IMR-90 (cell line): ENCODE data around the gene C16orf74. TPM values are rescaled to one million over a fixed set of nuclear protein-coding genes. Genes with fewer than 3 reads are reported as not detected.

ENCODE experiments used
- ATAC-seq: fragments of 200-7000 bp; cut with Tn5 transposase; 2 replicates; pipeline ENCODE4 v1.9.1; 2020; ENCODE audit warnings: low read depth, mild to moderate bottlenecking, moderate library complexity
- BruUV-seq: library from RNA; stranded (reverse); fragments of 400-500 nt; replicated peaks from 2 replicates; lab custom pipeline; 2021; lab: Mats Ljungman, UMichigan
- CTCF ChIA-PET: fragments of 300-600 bp; formaldehyde crosslinking; extraction: SDS; loops from one replicate; lab custom pipeline; 2021; ENCODE audit warnings: antibody characterized with exemption; lab: Yijun Ruan, JAX
- POLR2A ChIA-PET: fragments of 300-600 bp; sonication (Branson Sonifier 250); formaldehyde crosslinking; loops from one replicate; lab custom pipeline; 2022; ENCODE audit warnings: antibody characterized with exemption; ENCODE audit not compliant: unreplicated experiment; lab: Charles Lee
- DNase-seq: peaks from one replicate; pipeline ENCODE4 v3.0.0; 2013
- H2AFZ ChIP-seq: replicated peaks from 2 replicates; pipeline ENCODE3; 2013; ENCODE audit warnings: low read length, mild to moderate bottlenecking; ENCODE audit not compliant: poor library complexity
- H2AK5ac ChIP-seq: 2 replicates; pipeline ENCODE4 v1.6.1; 2013; ENCODE audit warnings: low read depth, low read length, inconsistent platforms
- H2AK9ac ChIP-seq: replicated peaks from 2 replicates; pipeline ENCODE3; 2013; ENCODE audit warnings: mild to moderate bottlenecking, low read depth, low read length, moderate library complexity; ENCODE audit not compliant: poor library complexity
- H2BK120ac ChIP-seq: 2 replicates; pipeline ENCODE4 v1.6.1; 2013; ENCODE audit warnings: low read depth, low read length, inconsistent platforms
- H2BK15ac ChIP-seq: 3 replicates; pipeline ENCODE4 v1.6.1; 2013; ENCODE audit warnings: low read depth, low read length, inconsistent platforms
- H2BK20ac ChIP-seq: 2 replicates; pipeline ENCODE4 v1.6.1; 2013; ENCODE audit warnings: low read depth, mild to moderate bottlenecking, inconsistent platforms, low read length, moderate library complexity
- H2BK5ac ChIP-seq: 2 replicates; pipeline ENCODE4 v1.6.1; 2013; ENCODE audit warnings: mild to moderate bottlenecking, low read depth, low read length, inconsistent platforms; ENCODE audit not compliant: poor library complexity, severe bottlenecking
- H3K14ac ChIP-seq: replicated peaks from 2 replicates; pipeline ENCODE4 v1.6.1; 2013; ENCODE audit warnings: low read depth, low read length, inconsistent platforms
- H3K18ac ChIP-seq: 2 replicates; pipeline ENCODE4 v1.6.1; 2013; ENCODE audit warnings: low read depth, low read length, control low read depth
- H3K23ac ChIP-seq: 2 replicates; pipeline ENCODE4 v1.6.1; 2013; ENCODE audit warnings: low read depth, low read length, inconsistent platforms
- H3K27ac ChIP-seq: 2 replicates; pipeline ENCODE4 v1.5.1; 2013; ENCODE audit warnings: mild to moderate bottlenecking, control low read depth, low read length; ENCODE audit not compliant: insufficient read depth
- H3K27me3 ChIP-seq: 2 replicates; pipeline ENCODE4 v1.6.1; 2013; ENCODE audit warnings: low read length; ENCODE audit not compliant: control insufficient read depth, insufficient read depth
- H3K36me3 ChIP-seq: 2 replicates; pipeline ENCODE4 v1.6.1; 2013; ENCODE audit warnings: low read length, mixed read lengths; ENCODE audit not compliant: control insufficient read depth, insufficient read depth
- H3K4ac ChIP-seq: 2 replicates; pipeline ENCODE4 v1.6.1; 2013; ENCODE audit warnings: low read depth, low read length, inconsistent platforms
- H3K4me1 ChIP-seq: 2 replicates; pipeline ENCODE4 v1.6.1; 2013; ENCODE audit warnings: low read length, mixed read lengths; ENCODE audit not compliant: control insufficient read depth, insufficient read depth
- H3K4me2 ChIP-seq: 2 replicates; pipeline ENCODE4 v1.6.1; 2013; ENCODE audit warnings: low read depth, mild to moderate bottlenecking, control low read depth, low read length, moderate library complexity
- H3K4me3 ChIP-seq: 2 replicates; pipeline ENCODE4 v1.5.1; 2013; ENCODE audit warnings: low read depth, mild to moderate bottlenecking, control low read depth, low read length, moderate library complexity; ENCODE audit not compliant: insufficient read depth
- H3K56ac ChIP-seq: 2 replicates; pipeline ENCODE4 v1.6.1; 2013; ENCODE audit warnings: low read length, inconsistent platforms; ENCODE audit not compliant: insufficient read depth; ENCODE audit errors: extremely low read depth
- H3K79me1 ChIP-seq, 2 experiments: 2 replicates each; pipeline ENCODE4 v1.6.1; 2013; ENCODE audit warnings: low read length in 2 of 2, inconsistent platforms in 1 of 2, low read depth in 1 of 2
- H3K9ac ChIP-seq: 2 replicates; pipeline ENCODE4 v1.6.1; 2013; ENCODE audit warnings: low read depth, low read length, control low read depth
- H3K9me1 ChIP-seq: 2 replicates; pipeline ENCODE4 v1.6.1; 2013; ENCODE audit warnings: low read length, inconsistent platforms; ENCODE audit not compliant: insufficient read depth
- H3K9me3 ChIP-seq: 2 replicates; pipeline ENCODE4 v1.6.1; 2013; ENCODE audit warnings: low read length; ENCODE audit not compliant: control insufficient read depth, insufficient read depth
- H4K20me1 ChIP-seq: 2 replicates; pipeline ENCODE4 v1.6.1; 2013; ENCODE audit warnings: low read length, inconsistent platforms; ENCODE audit not compliant: insufficient read depth
- H4K5ac ChIP-seq: 2 replicates; pipeline ENCODE4 v1.6.1; 2013; ENCODE audit warnings: mild to moderate bottlenecking, low read depth, low read length, control low read depth
- H4K8ac ChIP-seq, 2 experiments: 2 replicates each; pipeline ENCODE4 v1.6.1; 2013; ENCODE audit warnings: low read depth in 2 of 2, low read length in 2 of 2, control low read depth in 1 of 2, inconsistent platforms in 1 of 2
- H4K91ac ChIP-seq: 2 replicates; pipeline ENCODE4 v1.6.1; 2013; ENCODE audit warnings: low read depth, low read length, inconsistent platforms; ENCODE audit not compliant: insufficient read depth
- BHLHE40 ChIP-seq: fragments of 150-350 bp; IDR thresholded peaks from 2 replicates; pipeline ENCODE4 v1.6.1; 2016; ENCODE audit warnings: mild to moderate bottlenecking, low read depth, low read length
- CEBPB ChIP-seq: IDR thresholded peaks from 2 replicates; pipeline ENCODE4 v1.6.1; 2012; ENCODE audit warnings: low read depth, low read length, improper control_type of control experiment
- CHD1 ChIP-seq: IDR thresholded peaks from 2 replicates; pipeline ENCODE4 v1.6.1; 2012; ENCODE audit warnings: low read depth, low read length, improper control_type of control experiment
- ELK1 ChIP-seq: fragments of 150-350 bp; IDR thresholded peaks from 2 replicates; pipeline ENCODE4 v1.6.1; 2016; ENCODE audit warnings: low read depth, mild to moderate bottlenecking, low read length, moderate library complexity, borderline replicate concordance
- FOS ChIP-seq: fragments of 150-350 bp; IDR thresholded peaks from 2 replicates; pipeline ENCODE4 v1.6.1; 2016; ENCODE audit warnings: low read depth, low read length
- MAFK ChIP-seq: IDR thresholded peaks from 2 replicates; pipeline ENCODE4 v1.6.1; 2012; ENCODE audit warnings: low read depth, low read length, improper control_type of control experiment
- MAZ ChIP-seq: IDR thresholded peaks from 2 replicates; pipeline ENCODE4 v1.6.1; 2012; ENCODE audit warnings: low read depth, mild to moderate bottlenecking, low read length, improper control_type of control experiment, moderate library complexity, borderline replicate concordance
- NFE2L2 ChIP-seq: fragments of 150-350 bp; IDR thresholded peaks from 2 replicates; pipeline ENCODE4 v1.6.1; 2016; ENCODE audit warnings: low read depth, mild to moderate bottlenecking, low read length
- POLR2A ChIP-seq: IDR thresholded peaks from 2 replicates; pipeline ENCODE4 v1.6.1; 2012; ENCODE audit warnings: mild to moderate bottlenecking, low read depth, low read length
- RAD21 ChIP-seq: IDR thresholded peaks from 2 replicates; pipeline ENCODE4 v1.6.1; 2012; ENCODE audit warnings: low read length, improper control_type of control experiment
- RCOR1 ChIP-seq: IDR thresholded peaks from 2 replicates; pipeline ENCODE4 v1.6.1; 2012; ENCODE audit warnings: mild to moderate bottlenecking, low read length, improper control_type of control experiment; ENCODE audit not compliant: insufficient replicate concordance
- RFX5 ChIP-seq: IDR thresholded peaks from 2 replicates; pipeline ENCODE4 v1.8.0; 2012; ENCODE audit warnings: low read depth, mild to moderate bottlenecking, low read length, moderate library complexity
- SMC3 ChIP-seq: fragments of 150-350 bp; IDR thresholded peaks from 2 replicates; pipeline ENCODE4 v1.6.1; 2016; ENCODE audit warnings: low read depth, mild to moderate bottlenecking, antibody characterized with exemption, low read length, moderate library complexity
- USF2 ChIP-seq: fragments of 150-350 bp; IDR thresholded peaks from 2 replicates; pipeline ENCODE4 v1.6.1; 2017; ENCODE audit warnings: mild to moderate bottlenecking, antibody characterized with exemption, low read length, low read depth
- WGBS, 2 experiments: methylation state at CpG; one replicate each; pipeline versions ENCODE4 v1.1.5 to v1.1.7; 2013; ENCODE audit warnings: missing lambda C conversion rate in 2 of 2; ENCODE audit not compliant: insufficient read length in 1 of 2; ENCODE audit errors: extremely low coverage in 2 of 2; 5-methylcytosine and 5-hydroxymethylcytosine counted together
- dilution Hi-C: fragments of 300-500 bp; cut with HindIII; formaldehyde crosslinking; loops from one replicate; pipeline ENCODE4 v1.14.3; 2018; ENCODE audit warnings: low sequenced_read_pairs; ENCODE audit not compliant: unreplicated experiment
- in situ Hi-C: fragments of 300-500 bp; cut with MboI; formaldehyde crosslinking; loops from 3 replicates; pipeline ENCODE4 v1.14.3; 2019; ENCODE audit warnings: low sequenced_read_pairs, inconsistent platforms, mixed read lengths
- intact Hi-C: fragments of 100-400 bp; cut with micrococcal nuclease; formaldehyde crosslinking; loops from 2 replicates; pipeline ENCODE4 v1.10.0; 2022
- polyA plus RNA-seq, 3 experiments: library from polyadenylated mRNA; depleted of rRNA; stranded (reverse); fragments of >200 nt; gene quantifications; 2 replicates each; pipeline ENCODE4 v1.2.3, GENCODE V29; 2012; ENCODE audit warnings: low replicate concordance in 1 of 3
- total RNA-seq: library from RNA; depleted of rRNA; stranded (reverse); fragments of >200 nt; gene quantifications from 2 replicates; pipeline ENCODE4 v1.2.3, GENCODE V29; 2012
- TF ChIP-seq, protein P1 (sequence below): conservative IDR thresholded peaks from 2 replicates; pipeline ENCODE4 v1.5.1; 2012; ENCODE audit warnings: mild to moderate bottlenecking, low read depth, low read length, improper control_type of control experiment

Gene C16orf74
- total and polyA plus RNA-seq, 2 of the 4 experiments (the other 2 are of a cell fraction) = 4.5 to 12.2 TPM

DNA sequence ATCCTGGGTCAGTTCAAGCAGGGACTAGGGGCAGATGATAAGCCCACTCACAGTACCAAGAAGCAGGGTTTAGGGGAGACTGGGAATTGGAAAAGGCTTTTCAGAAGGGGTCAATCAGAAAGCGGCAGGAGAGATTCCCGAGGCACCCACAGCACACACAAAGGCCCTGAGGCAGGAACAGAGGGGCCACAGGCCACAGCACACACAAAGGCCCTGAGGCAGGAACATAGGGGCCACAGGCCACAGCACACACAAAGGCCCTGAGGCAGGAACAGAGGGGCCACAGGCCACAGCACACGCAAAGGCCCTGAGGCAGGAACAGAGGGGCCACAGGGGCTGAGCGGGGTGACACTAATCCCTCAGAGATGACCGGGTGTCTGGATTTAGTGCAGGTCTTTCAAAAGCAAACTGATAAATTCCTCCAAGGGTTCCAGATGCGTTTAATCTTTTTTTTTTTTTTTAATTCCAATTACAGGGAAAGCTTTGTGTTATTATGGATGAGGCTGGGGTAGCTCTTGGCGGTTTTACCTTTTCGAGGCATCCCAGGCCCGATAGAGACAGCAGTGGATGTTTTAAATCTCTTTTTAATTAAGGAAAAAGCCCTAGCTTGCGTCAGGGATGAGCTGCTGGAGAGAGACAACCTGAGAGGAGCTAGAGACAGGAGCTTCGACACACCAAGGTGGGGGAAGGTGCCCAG lies 31.1 kb downstream of the C16orf74 start:
- Histone ChIP-seq H2AFZ (no peak overlapping the region), H4K20me1 (peaks cover 13% of the 10 kb centered on the region), H3K27ac (no peak overlapping the region), H3K27me3 (no peaks in the 10 kb centered on the region; the same call in 1 of the 2 replicates), H3K4me3 (no peak overlapping the region), H3K4ac (no peak overlapping the region), H3K36me3 (no peaks in the 10 kb centered on the region), H4K8ac (no peak overlapping the region), H3K14ac (no peak overlapping the region), H4K5ac (no peak overlapping the region), H3K4me1 (peaks cover 3% of the 10 kb centered on the region; the same call in 1 of the 2 replicates), H2BK120ac (no peak overlapping the region), H3K56ac (no peak overlapping the region), H2BK20ac (no peak overlapping the region), H2AK9ac (no peak overlapping the region), H3K9ac (no peak overlapping the region), H2BK5ac (no peak overlapping the region), H2BK15ac (no peak overlapping the region), H3K18ac (no peak overlapping the region), H3K79me1 (peaks cover 3 to 4% of the 10 kb centered on the region in 2 experiments; a peak in 1 of 4 replicates), H2AK5ac (no peak overlapping the region), H3K4me2 (no peak overlapping the region), H4K91ac (no peak overlapping the region), H3K9me3 (no peaks in the 10 kb centered on the region), H3K23ac (no peak overlapping the region), H3K9me1 (no peaks in the 10 kb centered on the region)
- in situ Hi-C loops (loop anchor here (5.0 kb wide), 1 partner anchor 62 kb away; no protein-coding TSS in a partner anchor), dilution Hi-C loops (no loop called here), intact Hi-C loops (loop anchor here (2.0 to 10.0 kb wide), 3 partner anchors 45 to 445 kb away; no protein-coding TSS in a partner anchor)
- DNase-seq = no peak
- CTCF ChIA-PET = interaction anchor here (1.3 kb wide), 1 partner anchor 10 kb away, joined by 5 read pairs; no protein-coding TSS in a partner anchor
- no peak for ATAC-seq
- no TSS peak for BruUV-seq
- 100% methylated on average over 3 of the region's 11 CpGs; no CpG with 5 or more reads in 1 of the 2 experiments for WGBS, 2 experiments
- POLR2A ChIA-PET = no interaction called here
- TF ChIP-seq SMC3 (no peak), USF2 (no peak), POLR2A (no peak), CHD1 (no peak), MAZ (no peak), CEBPB (no peak), RCOR1 (no peak), FOS (no peak), MAFK (no peak), RFX5 (no peak), RAD21 (no peak), NFE2L2 (no peak), BHLHE40 (no peak), ELK1 (no peak)
- TF ChIP-seq, protein P1, sequence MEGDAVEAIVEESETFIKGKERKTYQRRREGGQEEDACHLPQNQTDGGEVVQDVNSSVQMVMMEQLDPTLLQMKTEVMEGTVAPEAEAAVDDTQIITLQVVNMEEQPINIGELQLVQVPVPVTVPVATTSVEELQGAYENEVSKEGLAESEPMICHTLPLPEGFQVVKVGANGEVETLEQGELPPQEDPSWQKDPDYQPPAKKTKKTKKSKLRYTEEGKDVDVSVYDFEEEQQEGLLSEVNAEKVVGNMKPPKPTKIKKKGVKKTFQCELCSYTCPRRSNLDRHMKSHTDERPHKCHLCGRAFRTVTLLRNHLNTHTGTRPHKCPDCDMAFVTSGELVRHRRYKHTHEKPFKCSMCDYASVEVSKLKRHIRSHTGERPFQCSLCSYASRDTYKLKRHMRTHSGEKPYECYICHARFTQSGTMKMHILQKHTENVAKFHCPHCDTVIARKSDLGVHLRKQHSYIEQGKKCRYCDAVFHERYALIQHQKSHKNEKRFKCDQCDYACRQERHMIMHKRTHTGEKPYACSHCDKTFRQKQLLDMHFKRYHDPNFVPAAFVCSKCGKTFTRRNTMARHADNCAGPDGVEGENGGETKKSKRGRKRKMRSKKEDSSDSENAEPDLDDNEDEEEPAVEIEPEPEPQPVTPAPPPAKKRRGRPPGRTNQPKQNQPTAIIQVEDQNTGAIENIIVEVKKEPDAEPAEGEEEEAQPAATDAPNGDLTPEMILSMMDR = no peak
